PC-9 (cell line): ENCODE data around the gene SND1.

Experiments
- EZH2 ChIP-seq: fragments of 200-600 bp; sonication (generic); IDR thresholded peaks from 2 replicates; pipeline ENCODE4 v1.8.0; 2017; ENCODE audit warnings: antibody characterized with exemption, low read depth
- TF ChIP-seq, protein P1 (sequence below): fragments of 200-600 bp; sonication (generic); conservative IDR thresholded peaks from 2 replicates; pipeline ENCODE4 v1.6.1; 2017; ENCODE audit warnings: mixed run types, antibody characterized with exemption, mild to moderate bottlenecking, moderate library complexity

DNA sequence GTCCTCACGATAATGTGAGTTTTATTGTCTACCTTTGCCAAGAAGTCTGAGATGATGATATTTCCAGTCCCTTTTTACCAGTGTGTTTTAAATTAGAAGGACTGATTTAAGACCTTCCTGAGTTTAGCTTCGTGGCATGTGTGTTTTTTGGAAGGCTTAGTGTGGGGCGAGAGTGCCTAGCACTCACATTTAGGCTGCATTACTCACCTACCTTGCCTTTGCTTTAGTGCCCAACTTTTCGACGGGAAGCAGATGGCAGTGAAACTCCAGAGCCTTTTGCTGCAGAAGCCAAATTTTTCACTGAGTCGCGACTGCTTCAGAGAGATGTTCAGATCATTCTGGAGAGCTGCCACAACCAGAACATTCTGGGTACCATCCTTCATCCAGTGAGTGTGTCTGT lies 50.9 kb downstream of the SND1 start:
- TF ChIP-seq, protein P1, sequence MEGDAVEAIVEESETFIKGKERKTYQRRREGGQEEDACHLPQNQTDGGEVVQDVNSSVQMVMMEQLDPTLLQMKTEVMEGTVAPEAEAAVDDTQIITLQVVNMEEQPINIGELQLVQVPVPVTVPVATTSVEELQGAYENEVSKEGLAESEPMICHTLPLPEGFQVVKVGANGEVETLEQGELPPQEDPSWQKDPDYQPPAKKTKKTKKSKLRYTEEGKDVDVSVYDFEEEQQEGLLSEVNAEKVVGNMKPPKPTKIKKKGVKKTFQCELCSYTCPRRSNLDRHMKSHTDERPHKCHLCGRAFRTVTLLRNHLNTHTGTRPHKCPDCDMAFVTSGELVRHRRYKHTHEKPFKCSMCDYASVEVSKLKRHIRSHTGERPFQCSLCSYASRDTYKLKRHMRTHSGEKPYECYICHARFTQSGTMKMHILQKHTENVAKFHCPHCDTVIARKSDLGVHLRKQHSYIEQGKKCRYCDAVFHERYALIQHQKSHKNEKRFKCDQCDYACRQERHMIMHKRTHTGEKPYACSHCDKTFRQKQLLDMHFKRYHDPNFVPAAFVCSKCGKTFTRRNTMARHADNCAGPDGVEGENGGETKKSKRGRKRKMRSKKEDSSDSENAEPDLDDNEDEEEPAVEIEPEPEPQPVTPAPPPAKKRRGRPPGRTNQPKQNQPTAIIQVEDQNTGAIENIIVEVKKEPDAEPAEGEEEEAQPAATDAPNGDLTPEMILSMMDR: no peak
- no peak for TF ChIP-seq EZH2
